Neuronal stem cell (in vitro differentiated cells): Measurements from ENCODE around the gene RAPGEF1.

Source experiments
- DNase-seq: peaks from one replicate; pipeline ENCODE4 v3.0.0-alpha.2; 2013; ENCODE audit warnings: low spot score
- H2AFZ ChIP-seq: one replicate; pipeline ENCODE4 v1.6.1; 2013; ENCODE audit warnings: mild to moderate bottlenecking, low read length, inconsistent platforms
- H2AK5ac ChIP-seq: 2 replicates; pipeline ENCODE4 v1.6.1; 2013; ENCODE audit warnings: low read depth, mild to moderate bottlenecking, inconsistent platforms, low read length, moderate library complexity, mixed read lengths
- H2BK120ac ChIP-seq: 2 replicates; pipeline ENCODE4 v1.6.1; 2013; ENCODE audit warnings: low read depth, mild to moderate bottlenecking, inconsistent platforms, low read length, moderate library complexity, mixed read lengths
- H2BK12ac ChIP-seq: one replicate; pipeline ENCODE4 v1.6.1; 2013; ENCODE audit warnings: low read length, inconsistent platforms
- H2BK15ac ChIP-seq: 2 replicates; pipeline ENCODE4 v1.6.1; 2013; ENCODE audit warnings: mild to moderate bottlenecking, low read length, inconsistent platforms, mixed read lengths
- H2BK5ac ChIP-seq: one replicate; pipeline ENCODE4 v1.6.1; 2013; ENCODE audit warnings: inconsistent platforms, mild to moderate bottlenecking, low read length, moderate library complexity
- H3K14ac ChIP-seq: one replicate; pipeline ENCODE4 v1.6.1; 2013; ENCODE audit warnings: low read length, inconsistent platforms
- H3K18ac ChIP-seq: 2 replicates; pipeline ENCODE4 v1.6.1; 2013; ENCODE audit warnings: low read length, inconsistent platforms
- H3K23ac ChIP-seq: 2 replicates; pipeline ENCODE4 v1.6.1; 2013; ENCODE audit warnings: low read depth, mild to moderate bottlenecking, mixed read lengths, low read length, inconsistent platforms; ENCODE audit not compliant: poor library complexity
- H3K27ac ChIP-seq: replicated peaks from 3 replicates; pipeline ENCODE4 v1.5.1; 2013; ENCODE audit warnings: low read length, inconsistent platforms
- H3K27me3 ChIP-seq, 3 experiments: 2 replicates each; pipeline ENCODE4 v1.6.1; 2013; ENCODE audit warnings: low read length in 3 of 3, mild to moderate bottlenecking in 2 of 3, inconsistent platforms in 1 of 3, low read depth in 1 of 3, mixed read lengths in 1 of 3, moderate library complexity in 1 of 3; ENCODE audit not compliant: control insufficient read depth in 3 of 3, insufficient read depth in 3 of 3
- H3K36me3 ChIP-seq, 2 donors: replicated peaks in 1 of 2; 2 replicates each; pipeline ENCODE4 v1.6.1; 2013; ENCODE audit warnings: low read length in 2 of 2; ENCODE audit not compliant: control insufficient read depth in 2 of 2, insufficient read depth in 2 of 2
- H3K4ac ChIP-seq: 2 replicates; pipeline ENCODE4 v1.6.1; 2013; ENCODE audit warnings: inconsistent platforms, mild to moderate bottlenecking, low read length, moderate library complexity
- H3K4me1 ChIP-seq, 2 donors: 1 replicate in 1 of 2; 2 replicates in 1 of 2; pipeline ENCODE4 v1.6.1; 2013; ENCODE audit warnings: low read length in 2 of 2, low read depth in 1 of 2; ENCODE audit not compliant: control insufficient read depth in 2 of 2, insufficient read depth in 1 of 2
- H3K4me2 ChIP-seq: one replicate; pipeline ENCODE4 v1.6.1; 2013; ENCODE audit warnings: mild to moderate bottlenecking, low read length, inconsistent platforms; ENCODE audit not compliant: insufficient read depth, poor library complexity, severe bottlenecking
- H3K4me3 ChIP-seq, 2 donors: 2 replicates each; pipeline ENCODE4 v1.5.1; 2013; ENCODE audit warnings: low read length in 2 of 2, mild to moderate bottlenecking in 2 of 2, inconsistent platforms in 1 of 2, moderate library complexity in 1 of 2
- H3K79me1 ChIP-seq: one replicate; pipeline ENCODE4 v1.6.1; 2013; ENCODE audit warnings: low read depth, mild to moderate bottlenecking, inconsistent platforms, low read length, moderate library complexity
- H3K9ac ChIP-seq: one replicate; pipeline ENCODE4 v1.6.1; 2013; ENCODE audit warnings: mild to moderate bottlenecking, low read depth, low read length, inconsistent platforms; ENCODE audit not compliant: poor library complexity
- H3K9me3 ChIP-seq, 2 donors: replicated peaks in 1 of 2; 2 replicates each; pipeline versions ENCODE3 to v1.6.1; 2013; ENCODE audit warnings: low read length in 2 of 2, mild to moderate bottlenecking in 2 of 2, inconsistent platforms in 1 of 2, low read depth in 1 of 2, mixed read lengths in 1 of 2, moderate library complexity in 1 of 2; ENCODE audit not compliant: control insufficient read depth in 2 of 2, insufficient read depth in 1 of 2
- H4K8ac ChIP-seq: one replicate; pipeline ENCODE4 v1.6.1; 2013; ENCODE audit warnings: low read depth, mild to moderate bottlenecking, inconsistent platforms, low read length, moderate library complexity
- H4K91ac ChIP-seq: one replicate; pipeline ENCODE4 v1.6.1; 2013; ENCODE audit warnings: low read length, low read depth, mild to moderate bottlenecking, inconsistent platforms; ENCODE audit not compliant: poor library complexity
- WGBS, 2 donors: extraction: QIAGEN DNeasy Blood & Tissue Kit; methylation state at CpG; one replicate each; pipeline ENCODE4 v1.1.7; 2013; ENCODE audit warnings: missing lambda C conversion rate in 2 of 2, mixed read lengths in 1 of 2; ENCODE audit not compliant: insufficient read length in 2 of 2, insufficient replicate concordance in 1 of 2; ENCODE audit errors: extremely low coverage in 2 of 2; 5-methylcytosine and 5-hydroxymethylcytosine counted together

RAPGEF1 gene

GRCh38 chr9:131621551-131622358 is 118.1 kb downstream of the RAPGEF1 start:
- no peak overlapping the region for H4K8ac ChIP-seq
- peaks cover 23 to 99% of the 10 kb centered on the region in 2 donors for H3K36me3 ChIP-seq
- H3K27ac ChIP-seq, result no peak overlapping the region
- H2AK5ac ChIP-seq, result peak overlapping the region; percentile 21
- H3K4me3 ChIP-seq, result no peak overlapping the region
- no peak overlapping the region for H4K91ac ChIP-seq
- peak overlapping the region; percentile 59 for H3K18ac ChIP-seq
- no peak overlapping the region for H2BK15ac ChIP-seq
- no peak overlapping the region for H2AFZ ChIP-seq
- no peak overlapping the region for H3K14ac ChIP-seq
- no peak overlapping the region for H2BK12ac ChIP-seq
- H3K79me1 ChIP-seq, result no peaks in the 10 kb centered on the region
- no peak overlapping the region for H2BK120ac ChIP-seq
- H3K4ac ChIP-seq, result peak overlapping the region; percentile 28
- H3K27me3 ChIP-seq, result no peaks in the 10 kb centered on the region
- H2BK5ac ChIP-seq, result no peak overlapping the region
- peak overlapping the region; percentile 92 for H3K23ac ChIP-seq
- no peak overlapping the region for H3K4me2 ChIP-seq
- no CpG with 5 or more reads among the region's 31 CpGs for WGBS, 2 donors
- H3K9me3 ChIP-seq, result no peaks in the 10 kb centered on the region
- H3K9ac ChIP-seq, result no peak overlapping the region
- peaks cover 0 to 14% of the 10 kb centered on the region in 2 donors for H3K4me1 ChIP-seq
- no peak for DNase-seq

GRCh38 chr9:131620764-131621520 is 118.9 kb downstream of the RAPGEF1 start:
- Histone ChIP-seq H3K4ac (peak overlapping the region; percentile 28), H4K8ac (no peak overlapping the region), H3K4me1 (peaks cover 0 to 12% of the 10 kb centered on the region in 2 donors), H3K9me3 (no peaks in the 10 kb centered on the region), H3K27ac (no peak overlapping the region), H2BK12ac (no peak overlapping the region), H3K4me3 (no peak overlapping the region), H3K9ac (no peak overlapping the region), H2AFZ (no peak overlapping the region), H3K18ac (no peak overlapping the region), H3K14ac (no peak overlapping the region), H3K79me1 (no peaks in the 10 kb centered on the region), H2AK5ac (no peak overlapping the region), H4K91ac (no peak overlapping the region), H3K23ac (no peak overlapping the region), H2BK5ac (no peak overlapping the region), H3K4me2 (no peak overlapping the region), H2BK120ac (no peak overlapping the region), H3K36me3 (peaks cover 21 to 99% of the 10 kb centered on the region in 2 donors), H2BK15ac (no peak overlapping the region), H3K27me3 (no peaks in the 10 kb centered on the region)
- DNase-seq, result no peak
- no CpG with 5 or more reads among the region's 9 CpGs for WGBS, 2 donors

DNA sequence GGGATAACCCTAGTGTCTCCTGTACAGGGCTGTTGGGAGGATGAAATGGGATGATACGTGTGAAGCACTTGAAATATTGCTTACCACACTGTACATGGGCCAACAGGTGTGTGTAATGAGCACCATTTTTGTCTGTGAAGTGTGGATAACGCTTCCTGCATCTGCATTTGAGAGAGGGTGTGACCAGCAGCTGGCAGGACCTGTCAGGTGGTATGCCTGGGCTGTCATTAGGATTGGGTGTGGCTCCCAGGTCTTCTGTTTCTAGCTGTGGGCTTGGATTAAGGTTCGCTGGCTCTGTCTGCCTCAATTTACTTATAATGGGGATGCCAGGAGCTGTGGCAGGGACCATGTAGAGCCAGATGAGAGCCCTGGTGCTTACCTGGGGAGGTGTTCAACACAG is 120.2 kb downstream of the RAPGEF1 start:
- Histone ChIP-seq H3K14ac (no peak overlapping the region), H3K9me3 (no peaks in the 10 kb centered on the region), H2BK15ac (no peak overlapping the region), H3K23ac (no peak overlapping the region), H2AK5ac (no peak overlapping the region), H3K36me3 (peaks cover 18 to 94% of the 10 kb centered on the region in 2 donors), H3K18ac (no peak overlapping the region), H2AFZ (no peak overlapping the region), H3K4ac (no peak overlapping the region), H2BK12ac (no peak overlapping the region), H4K91ac (no peak overlapping the region), H3K9ac (no peak overlapping the region), H4K8ac (no peak overlapping the region), H3K27ac (no peak overlapping the region), H2BK5ac (no peak overlapping the region), H3K4me1 (peaks cover 0 to 6% of the 10 kb centered on the region in 2 donors), H3K27me3 (no peaks in the 10 kb centered on the region), H3K4me2 (no peak overlapping the region), H2BK120ac (no peak overlapping the region), H3K4me3 (no peak overlapping the region), H3K79me1 (no peaks in the 10 kb centered on the region)
- DNase-seq, result no peak
- no CpG with 5 or more reads among the region's 3 CpGs for WGBS, 2 donors

- H3K27ac ChIP-seq, result no peak overlapping the region
- peaks cover 18 to 92% of the 10 kb centered on the region in 2 donors for H3K36me3 ChIP-seq
- H2AK5ac ChIP-seq, result no peak overlapping the region
- no peak overlapping the region for H2BK15ac ChIP-seq
- no peak overlapping the region for H2BK5ac ChIP-seq
- H4K8ac ChIP-seq, result no peak overlapping the region
- H3K18ac ChIP-seq, result peak overlapping the region; percentile 60
- H2BK120ac ChIP-seq, result no peak overlapping the region
- H2AFZ ChIP-seq, result no peak overlapping the region
- no CpG with 5 or more reads among the region's 16 CpGs for WGBS, 2 donors
- no peak overlapping the region for H4K91ac ChIP-seq
- no peak overlapping the region for H3K4ac ChIP-seq
- H3K9me3 ChIP-seq, result no peaks in the 10 kb centered on the region
- H3K4me1 ChIP-seq, result no peaks in the 10 kb centered on the region
- no peaks in the 10 kb centered on the region for H3K79me1 ChIP-seq
- H2BK12ac ChIP-seq, result no peak overlapping the region
- H3K14ac ChIP-seq, result no peak overlapping the region
- H3K4me2 ChIP-seq, result no peak overlapping the region
- no peak overlapping the region for H3K4me3 ChIP-seq
- DNase-seq, result no peak
- H3K9ac ChIP-seq, result peak overlapping the region; percentile 26
- H3K27me3 ChIP-seq, result no peaks in the 10 kb centered on the region
- no peak overlapping the region for H3K23ac ChIP-seq
These were observed 121.1 kb downstream of the RAPGEF1 start for GRCh38 chr9:131618785-131619184.
